HG02981 (cell line): ENCODE data around the gene PCYT2.

Source experiments
- ATAC-seq: cut with Tn5 transposase; IDR thresholded peaks from one replicate; pipeline ENCODE4 v1.9.1; 2021; ENCODE audit warnings: mild to moderate bottlenecking, moderate library complexity; ENCODE audit not compliant: unreplicated experiment

PCYT2 gene

DNA sequence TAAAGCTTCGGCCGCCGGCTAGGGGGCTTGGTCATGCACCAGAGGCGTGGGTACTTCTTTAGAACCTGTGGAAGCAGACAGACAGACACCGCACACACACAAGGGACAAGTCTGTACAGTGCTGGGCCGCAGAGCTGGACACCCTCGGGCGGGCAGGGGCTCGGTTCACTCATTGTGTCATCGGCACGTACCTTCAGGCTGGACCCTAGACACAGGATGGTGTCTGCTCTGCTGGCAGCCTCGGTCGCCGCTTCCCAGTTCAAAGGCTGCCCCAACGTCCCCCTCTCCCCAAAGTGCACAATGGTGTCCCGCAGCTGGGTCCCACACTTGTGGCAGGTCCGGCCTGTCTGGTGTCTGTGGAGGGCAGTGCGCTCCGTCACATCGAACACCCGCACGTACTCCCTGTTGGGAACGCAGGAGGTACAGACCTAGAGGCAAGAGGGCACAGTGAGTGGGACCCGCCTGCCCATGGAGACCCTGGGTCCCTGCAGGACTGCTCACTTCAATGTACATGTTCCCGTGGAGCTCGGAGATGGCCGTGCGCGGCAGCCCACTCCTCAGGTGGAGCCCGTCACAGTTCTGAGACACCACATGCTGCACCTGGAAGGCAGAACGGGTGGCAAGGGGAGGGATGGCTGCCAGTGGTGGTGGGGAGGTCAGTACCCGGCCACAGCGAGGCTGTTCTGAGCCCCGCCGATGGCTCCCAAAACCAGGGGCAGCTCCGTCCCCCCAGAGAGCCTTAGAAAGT, 3.1 kb upstream of the PCYT2 start:
- ATAC-seq: no peak

DNA sequence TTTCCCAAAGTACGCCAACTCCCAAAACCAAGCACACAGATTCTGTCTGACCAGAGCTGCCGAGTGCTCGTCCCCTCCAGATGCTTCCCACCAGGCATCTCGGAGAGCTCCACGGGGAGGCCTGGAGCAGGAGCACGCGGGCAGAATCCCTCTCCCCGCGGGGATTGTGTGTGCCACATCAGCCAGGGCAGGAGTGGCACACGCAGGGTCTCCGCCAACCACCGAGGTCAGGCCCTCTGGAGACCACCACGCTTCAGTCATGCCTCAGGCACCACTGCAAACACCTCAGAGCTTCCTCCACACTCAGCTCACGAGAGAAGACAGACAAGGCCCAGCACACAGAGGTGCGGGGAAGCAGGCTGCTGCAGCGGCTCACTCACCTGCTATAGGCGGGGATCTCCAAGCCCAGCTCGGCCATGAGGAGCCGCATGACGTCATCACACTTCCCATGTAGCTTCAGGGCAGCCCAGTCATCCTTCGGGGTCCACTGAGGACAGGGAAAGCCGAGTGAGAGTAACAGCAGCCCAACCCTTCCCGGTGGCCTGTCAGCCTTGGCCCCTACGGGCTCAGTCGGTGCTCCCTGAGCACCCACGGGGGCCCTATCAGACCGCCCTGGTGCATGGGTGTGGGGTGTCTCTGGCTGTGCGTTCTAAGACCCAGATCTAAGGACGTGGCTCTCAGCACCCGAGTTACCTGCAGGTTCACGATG, 2.3 kb upstream of the PCYT2 start:
- no peak for ATAC-seq

DNA sequence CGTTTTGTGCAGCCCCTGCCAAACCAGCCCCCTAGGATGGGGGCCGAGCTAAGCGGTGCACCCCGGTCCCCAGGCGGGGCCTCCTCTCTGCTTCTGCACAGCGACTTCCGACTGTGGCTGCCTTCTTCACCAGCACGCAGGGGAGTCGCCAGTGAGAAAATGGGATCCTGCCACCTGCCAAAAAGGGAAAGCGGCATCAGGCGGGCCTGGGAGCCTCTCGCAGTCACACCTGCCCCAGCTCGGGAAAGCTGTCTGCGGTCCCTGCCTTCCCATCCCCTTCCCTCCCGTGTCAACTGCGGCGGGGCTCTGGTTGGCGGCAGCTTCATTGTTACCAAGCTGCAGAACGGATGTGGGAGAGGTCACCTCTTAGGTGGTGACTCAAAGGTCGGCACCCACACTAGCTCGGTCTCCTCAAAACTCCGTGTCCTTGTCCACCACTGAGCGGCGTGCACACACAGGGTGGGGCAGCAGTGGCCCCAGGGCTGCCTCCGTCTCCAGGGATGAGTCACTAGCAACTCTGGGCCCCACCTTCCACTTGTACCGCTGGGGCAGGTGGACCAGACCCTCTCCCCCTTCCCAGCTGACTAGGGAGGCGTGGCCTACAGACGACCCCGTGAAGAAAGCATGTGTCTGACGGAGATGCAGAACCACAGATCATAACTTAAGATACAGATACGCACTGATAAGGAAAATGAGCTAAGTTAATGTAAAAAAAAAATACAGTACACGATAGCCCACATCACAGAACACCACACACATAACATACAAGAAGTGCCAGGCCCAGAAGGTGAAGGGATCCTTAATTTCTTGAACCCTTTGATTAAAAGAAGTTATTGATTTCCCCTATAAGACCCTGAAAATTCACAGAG, 1.5 kb upstream of the PCYT2 start:
- ATAC-seq: no peak

DNA sequence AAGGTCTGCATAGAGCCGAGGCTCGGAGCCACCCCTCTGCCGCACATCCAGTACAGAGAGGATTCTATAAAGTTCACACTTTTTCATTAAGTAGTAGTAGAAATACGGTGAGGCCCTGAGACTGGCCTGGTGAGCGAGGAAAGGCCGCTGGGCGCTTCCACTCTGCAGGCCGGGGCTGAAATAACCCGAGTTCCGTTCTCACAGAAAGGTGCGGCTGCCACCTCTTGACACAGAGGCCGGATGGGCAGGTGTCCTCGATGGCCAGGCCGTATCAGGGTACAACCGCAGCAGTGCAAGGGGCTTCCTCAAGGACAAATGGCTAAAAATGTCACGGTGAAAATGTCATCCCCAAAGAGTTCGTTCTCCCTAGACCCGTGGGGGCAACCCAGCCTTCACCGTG, 770 bp upstream of the PCYT2 start:
- no peak for ATAC-seq

DNA sequence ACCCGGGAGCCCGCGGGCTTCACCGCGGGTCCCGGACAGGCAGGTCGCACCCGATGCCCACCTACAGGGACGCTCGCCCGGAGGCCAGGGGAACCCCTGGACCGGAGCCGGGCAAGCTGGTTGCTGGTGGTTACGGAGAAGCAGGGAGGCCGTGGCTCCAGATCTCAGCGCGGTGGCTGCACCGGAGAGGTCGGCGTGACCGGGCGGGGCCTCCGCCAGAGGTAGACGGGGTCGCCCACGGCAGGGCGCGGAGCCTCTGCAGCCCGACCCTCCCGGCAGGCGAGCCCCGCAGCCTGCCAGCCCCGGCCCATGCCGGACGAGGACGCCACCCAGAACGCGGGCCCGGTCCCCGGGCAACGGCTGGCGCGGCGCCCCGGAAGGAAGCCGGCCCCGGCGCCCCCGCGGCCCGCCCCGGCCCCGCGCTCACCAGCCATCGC, 341 bp downstream of the PCYT2 start:
- ATAC-seq: peak; percentile 25

DNA sequence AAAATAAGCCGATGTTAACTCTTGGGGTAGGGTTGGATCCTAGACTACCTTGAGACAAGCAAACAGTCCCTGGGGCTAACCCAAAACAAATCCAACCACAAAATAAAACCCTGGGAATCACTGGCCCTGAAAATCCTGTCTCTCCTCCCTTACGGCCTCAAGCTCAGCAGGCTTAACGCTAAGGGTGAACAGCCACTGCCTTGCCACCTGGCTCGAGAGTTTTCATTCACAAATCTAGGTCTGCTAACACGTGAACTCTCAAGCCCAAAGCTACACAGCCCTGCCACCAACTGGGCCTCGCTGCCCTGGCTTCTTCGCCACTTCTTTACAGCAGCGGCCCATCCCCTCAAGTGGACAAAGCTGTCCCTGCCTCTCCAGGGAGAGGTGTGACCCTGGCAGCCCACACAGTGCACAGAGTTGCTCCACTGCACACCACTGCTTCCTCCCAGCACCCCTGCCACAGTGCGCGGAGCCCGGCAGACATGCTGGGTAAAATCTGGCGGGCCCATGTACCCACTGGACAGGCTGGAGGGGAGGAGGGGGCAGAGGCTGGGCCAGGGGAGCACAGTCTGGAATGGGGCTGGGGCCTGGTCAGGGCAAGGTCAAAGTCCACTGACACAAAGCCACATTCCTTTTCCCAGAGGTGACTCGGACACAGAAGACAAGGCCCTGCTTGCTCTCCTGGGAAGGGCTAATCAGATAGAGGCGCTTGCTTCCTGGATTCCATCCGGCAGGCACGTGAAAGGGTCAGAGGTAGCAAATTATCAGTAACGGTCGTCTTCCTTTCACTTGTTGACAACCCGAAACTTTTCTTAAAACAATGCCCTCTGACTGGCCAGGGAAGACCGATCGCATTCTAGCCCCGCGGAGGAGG, 996 bp downstream of the PCYT2 start:
- ATAC-seq: no peak

DNA sequence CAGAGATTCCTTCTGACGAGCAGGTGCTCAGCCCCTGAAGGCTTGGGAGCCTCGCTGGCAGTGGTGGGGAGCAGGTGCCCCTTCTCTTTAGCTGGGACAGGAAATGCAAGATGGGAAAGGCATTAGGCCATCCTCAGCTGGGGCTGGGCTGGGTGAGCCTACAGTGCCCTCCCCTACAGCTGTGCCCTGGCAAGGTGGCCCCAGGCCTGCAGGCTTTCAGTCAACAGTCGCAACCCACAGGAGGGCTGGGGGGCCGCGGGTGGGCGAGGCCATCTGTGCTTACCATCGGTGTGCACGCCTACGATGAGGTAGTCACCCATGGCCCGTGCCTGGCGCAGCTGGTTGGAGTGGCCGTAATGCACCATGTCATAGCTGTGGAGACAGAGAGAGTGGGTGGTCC, 2.0 kb downstream of the PCYT2 start:
- ATAC-seq: no peak

DNA sequence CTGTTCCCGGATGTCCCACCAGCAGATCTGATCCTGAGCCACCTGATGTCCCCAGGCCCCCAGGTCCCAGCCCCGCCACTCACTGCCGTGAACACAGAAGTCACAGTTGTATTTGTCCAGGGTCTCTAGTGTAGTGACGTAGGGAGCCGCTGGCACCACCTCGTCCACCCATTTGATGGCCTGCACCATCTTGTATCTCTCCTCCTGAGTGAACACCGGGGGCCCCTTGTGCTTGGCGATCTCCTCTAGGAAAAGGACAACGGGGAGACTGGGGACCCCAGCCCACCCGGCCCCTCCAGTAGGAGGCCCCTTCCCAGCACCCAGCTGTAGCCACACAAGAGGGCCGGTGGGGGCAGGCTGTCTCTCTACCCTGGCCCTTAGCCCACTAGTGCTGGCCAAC, 2.4 kb downstream of the PCYT2 start:
- ATAC-seq: no peak

DNA sequence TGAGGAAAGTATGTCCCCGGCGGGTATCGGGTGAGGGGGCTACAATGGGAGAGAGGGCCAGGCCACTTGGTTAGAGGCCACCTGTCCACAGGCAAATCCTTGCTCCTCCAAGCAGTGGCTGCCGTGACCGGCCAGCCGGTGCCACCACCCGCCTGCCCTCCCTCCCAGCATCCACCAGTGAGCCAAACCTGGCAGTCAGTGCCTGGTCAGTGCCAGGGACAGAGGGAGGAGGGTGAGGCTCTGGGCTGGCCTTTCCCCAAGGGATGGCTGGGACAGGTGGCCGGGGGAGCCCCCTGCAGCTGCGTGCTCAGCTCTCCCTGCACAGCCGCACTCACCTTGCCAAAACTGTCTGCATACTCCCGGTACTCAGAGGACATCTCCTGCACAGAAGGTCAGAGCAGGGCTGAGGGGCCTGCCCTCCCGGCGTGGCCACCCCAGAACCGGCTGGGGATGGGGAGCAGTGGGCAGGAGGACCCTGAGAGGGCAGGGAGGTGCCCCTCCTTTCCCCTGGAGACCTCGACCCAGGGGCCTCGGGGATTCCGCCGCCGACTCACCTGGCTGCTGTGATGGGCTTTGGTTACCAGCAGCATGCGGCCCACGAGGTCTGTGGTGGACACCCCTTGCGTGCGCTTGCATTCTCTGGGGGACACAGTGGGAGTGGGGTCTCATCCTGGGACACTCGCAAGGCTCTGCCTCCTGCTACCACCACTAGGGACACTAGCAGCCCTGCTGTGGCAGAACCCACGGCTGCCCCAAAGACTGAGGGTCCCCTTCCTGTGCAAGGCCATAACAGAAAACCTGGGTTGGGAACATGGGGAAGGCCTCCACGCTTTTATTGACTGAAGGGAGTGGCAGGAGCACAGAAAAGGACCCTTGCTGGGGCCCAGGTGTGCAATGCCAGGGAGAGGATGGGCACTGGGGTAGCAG, 3.7 kb downstream of the PCYT2 start:
- no peak for ATAC-seq

DNA sequence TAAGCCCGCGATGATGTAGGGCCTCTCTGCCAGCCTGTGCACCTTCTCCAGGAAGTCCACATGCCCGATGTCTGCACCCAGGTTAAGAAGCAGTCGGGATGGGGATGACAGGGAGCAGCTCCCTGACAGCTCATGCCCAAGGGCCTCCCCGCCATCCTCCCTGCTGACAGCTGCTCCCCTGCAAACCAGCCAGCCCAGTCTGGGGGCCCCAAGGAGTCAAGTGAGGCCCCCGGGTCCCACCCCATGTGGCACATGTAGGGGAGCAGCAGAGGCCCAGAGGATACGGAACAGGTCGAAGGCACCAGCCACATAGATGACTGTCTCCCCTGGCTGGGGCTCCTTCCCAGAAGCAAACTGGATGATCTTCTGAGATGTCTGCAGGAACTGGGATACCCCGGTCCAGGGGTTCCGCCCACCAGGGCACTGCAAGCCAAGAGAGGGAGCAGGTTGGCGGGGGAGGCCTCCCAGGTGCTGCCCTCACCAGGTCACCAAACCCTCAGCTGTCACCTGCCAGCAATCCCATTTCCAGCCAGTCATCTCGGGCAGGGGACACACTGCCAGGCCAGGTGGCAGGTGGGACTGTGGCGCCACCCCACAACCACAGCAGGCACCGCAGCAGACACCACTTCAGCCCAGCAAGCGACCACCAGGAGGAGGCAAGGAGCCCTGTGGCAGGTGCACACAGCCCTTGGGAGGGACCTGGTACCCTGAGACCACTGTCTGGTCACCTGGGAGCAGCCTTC, 4.6 kb downstream of the PCYT2 start:
- no peak for ATAC-seq

DNA sequence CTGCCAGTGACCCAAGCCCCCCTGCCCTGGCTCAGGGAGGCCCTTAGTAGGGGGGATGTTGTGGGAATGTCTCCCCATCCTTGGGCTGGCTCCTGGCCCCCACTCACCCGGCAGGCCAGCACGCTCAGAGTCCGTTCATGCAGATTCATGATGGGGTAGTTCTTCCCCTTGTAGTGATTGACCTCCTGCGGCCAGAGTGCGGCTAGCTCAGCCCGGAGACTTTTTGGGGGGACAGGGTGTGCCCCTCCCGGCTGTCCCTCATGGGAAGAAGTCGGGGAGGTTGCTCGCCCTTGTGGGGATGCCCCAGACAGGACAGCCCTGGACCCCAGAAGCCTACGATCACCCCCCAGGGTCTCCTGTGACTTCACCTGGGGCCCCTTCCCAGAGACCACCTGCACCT, 5.2 kb downstream of the PCYT2 start:
- ATAC-seq: no peak

DNA sequence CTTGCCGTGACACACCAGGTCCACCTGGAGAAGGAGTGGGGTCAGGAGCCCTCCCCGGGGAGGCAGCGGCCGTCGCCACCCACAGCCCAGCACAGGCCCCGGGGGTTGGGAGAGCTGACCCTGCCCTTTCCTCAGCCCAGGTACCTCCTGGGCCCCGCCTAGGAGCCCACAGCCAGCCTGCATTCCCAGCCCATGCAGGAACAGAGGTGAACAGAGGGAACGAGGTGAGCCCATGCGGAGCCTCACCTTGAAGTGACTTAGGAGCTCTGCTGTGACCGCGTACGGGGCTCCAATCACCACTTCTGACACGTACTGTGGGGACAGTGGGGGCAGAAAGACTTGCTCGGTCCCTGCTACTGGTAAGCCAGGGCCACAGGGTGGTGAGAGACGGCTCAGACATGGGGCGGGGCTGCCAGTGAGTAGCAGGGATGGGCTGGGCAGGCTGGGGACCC, 5.7 kb downstream of the PCYT2 start:
- ATAC-seq: no peak

DNA sequence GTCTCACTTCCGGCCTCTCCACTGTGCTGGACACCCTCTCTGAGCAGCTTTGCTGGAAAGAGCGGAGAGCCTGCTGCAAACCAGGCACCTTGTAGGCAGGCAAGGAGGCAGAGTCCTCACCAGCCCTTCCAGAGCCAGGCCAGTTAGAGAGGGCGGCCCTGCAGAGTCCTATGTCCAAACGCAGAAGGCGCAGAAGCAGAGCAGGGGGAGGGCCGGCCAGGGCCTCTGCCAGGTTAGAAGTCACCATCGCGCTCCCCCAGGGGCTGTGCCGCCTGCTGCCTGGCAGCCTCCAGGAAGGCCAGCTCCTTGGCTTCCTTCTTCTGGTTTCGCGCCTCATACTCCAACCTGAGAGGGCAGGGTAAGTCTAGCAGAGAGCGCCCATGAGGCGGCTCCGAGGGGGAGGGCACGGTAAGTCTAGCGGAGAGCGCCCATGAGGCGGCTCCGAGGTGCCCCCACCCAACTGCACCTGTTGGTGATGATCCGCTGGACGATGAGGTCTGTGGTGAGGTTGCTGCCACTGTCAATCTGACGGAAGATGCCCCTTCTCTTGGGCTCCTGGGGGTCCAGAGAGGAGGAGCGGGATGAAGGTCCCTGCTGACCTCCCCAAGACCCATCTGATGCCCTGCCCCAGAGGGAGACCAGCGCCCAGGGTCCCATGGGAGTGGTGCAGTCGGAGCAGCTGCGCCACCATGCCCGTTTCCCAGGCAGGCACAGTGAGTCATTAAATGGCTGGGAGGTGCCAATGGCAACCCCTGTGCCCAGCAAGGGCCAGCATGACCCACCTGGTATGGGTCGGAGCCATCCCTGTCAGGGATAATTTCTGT, 6.4 kb downstream of the PCYT2 start:
- ATAC-seq: no peak

DNA sequence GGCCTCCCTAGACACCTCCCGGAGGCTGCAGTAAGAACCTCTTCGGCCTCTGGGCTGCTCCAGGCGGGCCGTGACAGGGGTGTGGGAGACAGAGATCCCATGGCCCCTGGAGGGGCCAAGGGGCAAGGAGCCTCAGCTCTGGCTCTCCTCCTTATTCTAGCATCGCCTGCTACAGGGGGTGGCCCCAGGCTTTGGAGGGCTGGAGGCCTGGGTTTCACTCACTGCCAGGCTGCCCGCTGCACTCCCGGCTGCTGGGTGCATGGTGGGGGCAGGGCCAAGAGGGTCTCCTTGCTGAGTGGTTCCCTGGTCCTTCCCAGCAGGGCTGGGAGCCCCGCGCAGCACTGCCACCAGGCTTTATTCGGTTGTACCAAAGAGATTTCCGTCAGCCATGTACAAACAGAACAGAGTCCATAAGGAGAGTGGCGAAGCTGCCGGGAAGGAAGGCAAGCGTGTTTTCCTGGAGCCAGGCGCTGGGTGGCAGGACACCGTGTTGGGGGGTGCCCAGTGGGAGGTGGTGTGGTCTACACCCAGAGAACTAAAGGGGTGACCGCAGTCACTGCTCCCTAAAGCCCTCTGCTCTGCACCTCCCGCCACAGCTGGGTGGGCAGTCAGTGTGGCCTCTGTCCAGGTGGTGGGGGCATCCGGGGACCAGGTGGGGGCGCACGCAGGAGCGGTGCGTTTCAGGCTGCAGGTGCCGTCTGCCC, 7.2 kb downstream of the PCYT2 start:
- ATAC-seq: no peak

DNA sequence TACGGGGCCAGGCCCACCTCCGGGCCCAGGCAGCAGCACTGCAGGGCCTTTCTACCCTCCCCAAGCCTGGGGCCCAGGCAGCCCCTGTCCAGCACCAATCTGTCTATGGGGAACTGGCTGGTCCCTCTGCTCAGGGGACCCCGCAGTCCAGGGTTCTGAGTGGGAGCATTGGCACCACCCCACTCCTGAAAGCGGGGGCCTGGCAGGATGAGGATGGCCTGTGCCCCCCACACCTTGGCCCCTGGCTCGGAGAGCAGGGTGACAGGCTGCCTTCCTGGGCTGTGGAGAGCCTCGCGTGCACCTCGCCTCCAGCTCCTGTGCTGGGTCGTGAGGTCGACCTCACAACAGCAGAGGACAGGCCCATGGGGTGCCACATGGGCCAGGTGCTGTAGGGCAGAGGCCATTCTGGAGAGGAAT, 7.8 kb downstream of the PCYT2 start:
- no peak for ATAC-seq

DNA sequence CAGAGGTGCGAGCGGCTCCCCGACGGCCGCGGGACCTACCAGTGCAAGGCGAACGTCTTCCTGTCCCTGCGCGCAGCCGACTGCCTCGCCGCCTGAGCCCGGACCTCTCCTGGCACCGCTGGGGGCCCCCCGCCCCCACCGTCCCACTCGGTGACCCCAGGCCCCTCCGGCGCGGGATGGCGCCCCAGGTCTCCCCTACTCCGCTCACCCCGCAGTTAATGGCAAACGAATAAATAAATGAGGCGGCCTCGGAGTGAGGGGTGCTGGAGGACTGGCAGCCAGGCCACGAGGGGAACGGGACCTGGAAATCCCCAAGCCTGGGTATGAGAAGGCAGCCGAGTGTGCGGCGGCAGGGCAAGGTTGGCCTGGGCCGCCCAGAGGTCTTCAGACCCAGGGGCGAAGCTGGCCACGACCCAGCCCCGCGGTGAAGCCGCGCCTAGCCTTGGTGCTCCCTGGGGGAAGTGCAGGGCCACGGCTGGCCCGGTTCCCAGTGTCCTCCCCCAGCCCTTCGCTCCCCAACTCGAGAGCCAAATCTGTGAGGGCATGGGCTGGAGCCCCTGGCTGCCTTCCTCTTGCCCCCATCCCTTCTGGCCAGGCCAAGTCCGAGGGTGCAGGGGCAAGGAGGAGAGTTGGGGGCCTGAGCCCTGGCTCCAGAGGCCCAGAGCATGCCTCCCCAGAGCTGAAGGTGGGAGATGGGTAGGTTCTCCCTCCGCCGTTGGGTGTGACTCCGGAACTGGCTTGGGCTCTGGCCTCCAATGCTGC, 8.4 kb downstream of the PCYT2 start:
- no peak for ATAC-seq
